Hematopoietic multipotent progenitor cell treated with erythropoietin and hydrocortisone succinate and interleukin-3 and kit ligand, for 4 days (in vitro differentiated cells): ENCODE measurements around the gene MAN1B1.

Source experiments
- DNase-seq: peaks from one replicate; pipeline ENCODE4 v3.0.0-alpha.2; 2015

The MAN1B1 gene

GRCh38 chr9:137088121-137088520, 1.3 kb downstream of the MAN1B1 start:
- DNase-seq, result no peak

GRCh38 chr9:137089232-137089947, 2.6 kb downstream of the MAN1B1 start:
- DNase-seq, result no peak

GRCh38 chr9:137095664-137096517, 9.1 kb downstream of the MAN1B1 start:
- DNase-seq, result peak; percentile 50

- no peak for DNase-seq
These were observed 10.2 kb downstream of the MAN1B1 start for GRCh38 chr9:137096785-137097546.

GRCh38 chr9:137097761-137098462, 11.1 kb downstream of the MAN1B1 start:
- no peak for DNase-seq

GRCh38 chr9:137099231-137099630, 12.4 kb downstream of the MAN1B1 start:
- no peak for DNase-seq

GRCh38 chr9:137103206-137103999, 16.6 kb downstream of the MAN1B1 start:
- no peak for DNase-seq

- DNase-seq, result no peak
These were observed 19.3 kb downstream of the MAN1B1 start for GRCh38 chr9:137105814-137106661.

GRCh38 chr9:137106662-137107250, 20.0 kb downstream of the MAN1B1 start:
- DNase-seq, result no peak

GRCh38 chr9:137107312-137107921, 20.6 kb downstream of the MAN1B1 start:
- DNase-seq, result no peak

- no peak for DNase-seq
These were observed 21.2 kb downstream of the MAN1B1 start for GRCh38 chr9:137107982-137108381.

GRCh38 chr9:137108608-137109249, 21.9 kb downstream of the MAN1B1 start:
- DNase-seq, result no peak

GRCh38 chr9:137109250-137110146, 22.7 kb downstream of the MAN1B1 start:
- no peak for DNase-seq

GRCh38 chr9:137110147-137110910, 23.5 kb downstream of the MAN1B1 start:
- DNase-seq, result no peak

GRCh38 chr9:137110911-137111787, 24.4 kb downstream of the MAN1B1 start:
- no peak for DNase-seq

GRCh38 chr9:137111788-137112563, 25.2 kb downstream of the MAN1B1 start:
- DNase-seq, result no peak
